Sigmoid colon (tissue), 7 donors: ENCODE data around the gene MGAT4C. TPM values are rescaled to one million over a fixed set of nuclear protein-coding genes. Genes with fewer than 3 reads are reported as not detected.

Source experiments
- DNase-seq: peaks from one replicate; pipeline ENCODE4 v3.0.0-alpha.2; 2019
- H3K27ac ChIP-seq, 4 donors: fragments of 200-600 bp; sonication (generic); one replicate each; pipeline ENCODE4 v1.5.1; 2016 to 2019; ENCODE audit warnings: mild to moderate bottlenecking in 1 of 4
- H3K27me3 ChIP-seq, 3 donors: fragments of 200-600 bp; sonication (generic); one replicate each; pipeline ENCODE4 v1.5.1; 2019; ENCODE audit warnings: mild to moderate bottlenecking in 1 of 3
- H3K36me3 ChIP-seq, 4 donors: fragments of 200-600 bp; sonication (generic); one replicate each; pipeline ENCODE4 v1.5.1; 2016 to 2019
- H3K4me1 ChIP-seq, 4 donors: fragments of 200-600 bp; sonication (generic); one replicate each; pipeline ENCODE4 v1.5.1; 2017 to 2019
- H3K4me3 ChIP-seq, 4 donors: fragments of 200-600 bp; sonication (generic); one replicate each; pipeline ENCODE4 v1.5.1; 2017 to 2019; ENCODE audit warnings: mild to moderate bottlenecking in 2 of 4, moderate library complexity in 1 of 4
- H3K9me3 ChIP-seq, 4 donors: fragments of 200-600 bp in 3 of 4; sonication (generic) in 3 of 4; one replicate each; pipeline versions ENCODE4 v1.5.1 to v1.6.1; 2013 to 2019
- CTCF ChIP-seq, 4 experiments: fragments of 450-650 bp in 3 of 4; fragments of 200-600 bp in 1 of 4; IDR thresholded peaks; one replicate each; pipeline ENCODE4 v1.5.1; 2016 to 2019; ENCODE audit warnings: antibody characterized with exemption in 4 of 4, mild to moderate bottlenecking in 3 of 4, moderate library complexity in 2 of 4
- EP300 ChIP-seq, 4 donors: sonication (generic); formaldehyde crosslinking; IDR thresholded peaks; one replicate each; pipeline ENCODE4 v1.6.1; 2017; ENCODE audit warnings: antibody characterized with exemption in 4 of 4
- POLR2A ChIP-seq, 2 donors: fragments of 450-650 bp; IDR thresholded peaks; one replicate each; pipeline ENCODE4 v1.6.1; 2016; ENCODE audit warnings: antibody characterized with exemption in 2 of 2, mild to moderate bottlenecking in 2 of 2, moderate library complexity in 2 of 2
- POLR2AphosphoS5 ChIP-seq, 4 donors: sonication (generic); formaldehyde crosslinking; IDR thresholded peaks; one replicate each; pipeline ENCODE4 v1.6.1; 2017; ENCODE audit warnings: antibody characterized with exemption in 4 of 4
- WGBS, 2 donors: extraction: QIAGEN DNeasy Blood & Tissue Kit; methylation state at CpG; one replicate each; pipeline ENCODE4 v1.1.7; 2013; 5-methylcytosine and 5-hydroxymethylcytosine counted together
- intact Hi-C: fragments of 100-400 bp; cut with DNase I; formaldehyde crosslinking; loops from one replicate; pipeline ENCODE4 v1.15.1; 2023
- polyA plus RNA-seq, 3 donors: library from polyadenylated mRNA; stranded (reverse); fragments of 200-250 nt; gene quantifications; one replicate each; pipeline ENCODE4 v1.2.3, GENCODE V29; 2013
- total RNA-seq, 4 donors: library from RNA; depleted of rRNA; stranded (reverse); fragments of >200 nt; gene quantifications; one replicate each; pipeline ENCODE4 v1.1.0, GENCODE V29; 2016
- donor health status: healthy with polysubstance abuse.
- donor health status: Bipolar disorder and iron deficiency.
- donor health status: healthy.

The MGAT4C gene
- total and polyA plus RNA-seq, 7 donors: 0.04 to 1.1 (median 0.55) TPM; not detected in 2

GRCh38 chr12:85985996-85986395, 270.2 kb downstream of the MGAT4C start:
- Histone ChIP-seq H3K4me3 (no peak overlapping the region), H3K9me3 (no peaks in the 10 kb centered on the region), H3K27me3 (no peaks in the 10 kb centered on the region), H3K27ac (no peak overlapping the region), H3K4me1 (no peaks in the 10 kb centered on the region), H3K36me3 (no peaks in the 10 kb centered on the region)
- DNase-seq: no peak
- TF ChIP-seq POLR2AphosphoS5 (IDR thresholded peaks at IDR 0.05) (no peak), POLR2A (IDR thresholded peaks at IDR 0.05) (no peak), EP300 (IDR thresholded peaks at IDR 0.05) (no peak), CTCF (IDR thresholded peaks at IDR 0.05) (no peak)
- intact Hi-C loops: no loop called here

GRCh38 chr12:85983601-85984000, 272.6 kb downstream of the MGAT4C start:
- DNase-seq: no peak
- Histone ChIP-seq H3K4me3 (no peak overlapping the region), H3K36me3 (no peaks in the 10 kb centered on the region), H3K4me1 (no peaks in the 10 kb centered on the region), H3K27ac (no peak overlapping the region), H3K27me3 (no peaks in the 10 kb centered on the region), H3K9me3 (no peaks in the 10 kb centered on the region)
- intact Hi-C loops: no loop called here
- 72 to 86% methylated on average over 5 of the region's 5 CpGs for WGBS, 2 donors
- TF ChIP-seq CTCF (IDR thresholded peaks at IDR 0.05) (no peak), EP300 (IDR thresholded peaks at IDR 0.05) (no peak), POLR2AphosphoS5 (IDR thresholded peaks at IDR 0.05) (no peak), POLR2A (IDR thresholded peaks at IDR 0.05) (no peak)

- DNase-seq: no peak
- H3K4me1 ChIP-seq: no peaks in the 10 kb centered on the region
- no peak overlapping the region for H3K27ac ChIP-seq
- no peak for TF ChIP-seq CTCF (IDR thresholded peaks at IDR 0.05)
- no peak for TF ChIP-seq POLR2A (IDR thresholded peaks at IDR 0.05)
- TF ChIP-seq EP300 (IDR thresholded peaks at IDR 0.05): no peak
- TF ChIP-seq POLR2AphosphoS5 (IDR thresholded peaks at IDR 0.05): no peak
- 66 to 73% methylated on average over 4 of the region's 4 CpGs for WGBS, 2 donors
- H3K36me3 ChIP-seq: no peaks in the 10 kb centered on the region
- no peaks in the 10 kb centered on the region for H3K9me3 ChIP-seq
- no peak overlapping the region for H3K4me3 ChIP-seq
- intact Hi-C loops: no loop called here
- H3K27me3 ChIP-seq: no peaks in the 10 kb centered on the region
These were observed 276.6 kb downstream of the MGAT4C start for GRCh38 chr12:85979641-85980040.

GRCh38 chr12:85975716-85976115, 280.5 kb downstream of the MGAT4C start:
- no peak for TF ChIP-seq POLR2A (IDR thresholded peaks at IDR 0.05)
- no peak for TF ChIP-seq CTCF (IDR thresholded peaks at IDR 0.05)
- TF ChIP-seq EP300 (IDR thresholded peaks at IDR 0.05): no peak
- no peak for TF ChIP-seq POLR2AphosphoS5 (IDR thresholded peaks at IDR 0.05)
- intact Hi-C loops: no loop called here
- Histone ChIP-seq H3K9me3 (no peaks in the 10 kb centered on the region), H3K36me3 (no peaks in the 10 kb centered on the region), H3K27me3 (no peaks in the 10 kb centered on the region), H3K4me1 (no peaks in the 10 kb centered on the region), H3K27ac (no peak overlapping the region), H3K4me3 (no peak overlapping the region)
- 62 to 75% methylated on average over 1 of the region's 1 CpG for WGBS, 2 donors
- no peak for DNase-seq

- Histone ChIP-seq H3K36me3 (no peaks in the 10 kb centered on the region), H3K4me1 (no peaks in the 10 kb centered on the region), H3K4me3 (no peak overlapping the region), H3K27ac (no peak overlapping the region), H3K27me3 (no peaks in the 10 kb centered on the region), H3K9me3 (no peaks in the 10 kb centered on the region)
- no peak for DNase-seq
- TF ChIP-seq CTCF (IDR thresholded peaks at IDR 0.05) (no peak), POLR2AphosphoS5 (IDR thresholded peaks at IDR 0.05) (no peak), POLR2A (IDR thresholded peaks at IDR 0.05) (no peak), EP300 (IDR thresholded peaks at IDR 0.05) (no peak)
- intact Hi-C loops: no loop called here
These were observed 284.4 kb downstream of the MGAT4C start for GRCh38 chr12:85971800-85972199.
